B cell (primary cell): ENCODE data around the gene G0S2. TPM values are rescaled to one million over a fixed set of nuclear protein-coding genes. Genes with fewer than 3 reads are reported as not detected.

Experiments used
- ATAC-seq: fragments of 200-7000 bp; cut with Tn5 transposase; one replicate; pipeline ENCODE4 v1.10.0; 2021; ENCODE audit warnings: low read depth, mild to moderate bottlenecking, moderate number of reproducible peaks, moderate library complexity
- CTCF ChIA-PET: fragments of 350-600 bp; sonication (Branson Sonifier 250); formaldehyde crosslinking; loops from one replicate; lab custom pipeline; 2021; ENCODE audit warnings: antibody characterized with exemption, inconsistent platforms; lab: Charles Lee
- POLR2A ChIA-PET: fragments of 350-600 bp; sonication (Branson Sonifier 250); formaldehyde crosslinking; loops from one replicate; lab custom pipeline; 2021; ENCODE audit warnings: antibody characterized with exemption; lab: Charles Lee
- DNase-seq: peaks from one replicate; pipeline ENCODE4 v3.0.0; 2013
- H2AFZ ChIP-seq: 2 replicates; pipeline ENCODE4 v1.6.1; 2012; ENCODE audit warnings: mild to moderate bottlenecking, low read depth, low read length; ENCODE audit not compliant: insufficient read depth, poor library complexity, severe bottlenecking
- H3K27ac ChIP-seq, 2 donors: 1 replicate in 1 of 2; 2 replicates in 1 of 2; pipeline ENCODE4 v1.5.1; 2012 to 2013; ENCODE audit warnings: low read length in 2 of 2, mild to moderate bottlenecking in 2 of 2, moderate library complexity in 1 of 2
- H3K27me3 ChIP-seq, 4 experiments: fragments of 200-600 bp in 1 of 4; sonication (generic) in 1 of 4; replicated peaks in 1 of 4; 1 replicate in 2 of 4; 2 replicates in 2 of 4; pipeline versions ENCODE4 v1.6.1 to v1.7.0; 2013 to 2016; ENCODE audit warnings: low read length in 3 of 4, mild to moderate bottlenecking in 2 of 4, mixed read lengths in 1 of 4, moderate library complexity in 1 of 4; ENCODE audit not compliant: insufficient read depth in 4 of 4, control insufficient read depth in 3 of 4; ENCODE audit errors: control extremely low read depth in 1 of 4
- H3K36me3 ChIP-seq, 2 experiments: replicated peaks in 1 of 2; 1 replicate in 1 of 2; 2 replicates in 1 of 2; pipeline versions ENCODE4 v1.6.1 to v1.7.1; 2013; ENCODE audit warnings: low read length in 1 of 2; ENCODE audit not compliant: insufficient read depth in 2 of 2, control insufficient read depth in 1 of 2; ENCODE audit errors: control extremely low read depth in 1 of 2, extremely low read depth in 1 of 2
- H3K4me1 ChIP-seq, 2 donors: fragments of 200-600 bp in 1 of 2; sonication (generic) in 1 of 2; 1 replicate in 1 of 2; 2 replicates in 1 of 2; pipeline versions ENCODE4 v1.5.1 to v1.6.1; 2013 to 2017; ENCODE audit warnings: low read length in 2 of 2; ENCODE audit not compliant: control insufficient read depth in 2 of 2, insufficient read depth in 2 of 2
- H3K4me2 ChIP-seq: replicated peaks from 2 replicates; pipeline ENCODE3; 2012; ENCODE audit warnings: mild to moderate bottlenecking, low read depth, low read length; ENCODE audit not compliant: poor library complexity, severe bottlenecking
- H3K4me3 ChIP-seq, 5 experiments: fragments of 200-600 bp in 1 of 5; sonication (generic) in 1 of 5; 1 replicate in 3 of 5; 2 replicates in 2 of 5; pipeline versions ENCODE4 v1.5.1 to v1.7.0; 2011 to 2016; ENCODE audit warnings: low read length in 4 of 5, mild to moderate bottlenecking in 4 of 5, low read depth in 2 of 5, control low read depth in 1 of 5, moderate library complexity in 1 of 5; ENCODE audit not compliant: insufficient read depth in 1 of 5; ENCODE audit errors: control extremely low read depth in 1 of 5, extremely low read depth in 1 of 5
- H3K79me2 ChIP-seq: fragments of 200-600 bp; sonication (generic); one replicate; pipeline ENCODE4 v1.6.0; 2016; ENCODE audit warnings: low read length; ENCODE audit not compliant: control insufficient read depth, insufficient read depth
- H3K9ac ChIP-seq: fragments of 200-600 bp; sonication (generic); 2 replicates; pipeline ENCODE4 v1.6.1; 2017; ENCODE audit warnings: mild to moderate bottlenecking, low read length, moderate library complexity
- H3K9me3 ChIP-seq, 3 donors: one replicate each; pipeline versions ENCODE4 v1.6.1 to v1.7.1; 2013; ENCODE audit warnings: low read length in 2 of 3; ENCODE audit not compliant: control insufficient read depth in 2 of 3, insufficient read depth in 1 of 3; ENCODE audit errors: control extremely low read depth in 1 of 3
- H4K20me1 ChIP-seq: 2 replicates; pipeline ENCODE4 v1.6.0; 2012; ENCODE audit warnings: mild to moderate bottlenecking, low read length; ENCODE audit not compliant: insufficient read depth, control insufficient read depth, poor library complexity, severe bottlenecking
- H3K27ac Mint-ChIP-seq: one replicate; pipeline ENCODE4 v1.8.0; 2021; ENCODE audit warnings: mixed read lengths
- H3K27me3 Mint-ChIP-seq: one replicate; pipeline ENCODE4 v1.8.0; 2021; ENCODE audit warnings: mixed read lengths
- H3K4me1 Mint-ChIP-seq: one replicate; pipeline ENCODE4 v1.8.0; 2021; ENCODE audit warnings: mixed read lengths
- H3K4me3 Mint-ChIP-seq: one replicate; pipeline ENCODE4 v1.8.0; 2021; ENCODE audit warnings: mixed read lengths
- H3K9me3 Mint-ChIP-seq: one replicate; pipeline ENCODE4 v1.8.0; 2022; ENCODE audit warnings: mixed read lengths; ENCODE audit not compliant: insufficient read depth
- EZH2 ChIP-seq: IDR thresholded peaks from 2 replicates; pipeline ENCODE4 v1.6.1; 2012; ENCODE audit warnings: borderline replicate concordance, low read depth, mild to moderate bottlenecking, moderate library complexity, low read length; ENCODE audit not compliant: insufficient read depth, poor library complexity, severe bottlenecking
- WGBS: methylation state at CpG from one replicate; pipeline ENCODE4 v1.1.5; 2013; ENCODE audit warnings: missing lambda C conversion rate; ENCODE audit not compliant: insufficient coverage; 5-methylcytosine and 5-hydroxymethylcytosine counted together
- intact Hi-C: fragments of 100-400 bp; cut with micrococcal nuclease; formaldehyde crosslinking; loops from one replicate; pipeline ENCODE4 v1.10.0; 2022
- polyA plus RNA-seq: library from polyadenylated mRNA; depleted of rRNA; stranded (reverse); fragments of >200 nt; gene quantifications from 2 replicates; pipeline ENCODE4 v1.2.3, GENCODE V29; 2012
- total RNA-seq, 2 donors: library from RNA; stranded (reverse); fragments of 120-200 nt in 1 of 2; gene quantifications; 1 replicate in 1 of 2; 2 replicates in 1 of 2; pipeline versions ENCODE4 v1.2.3 to v1.2.4, GENCODE V29; 2013 to 2022
- TF ChIP-seq, protein P1 (sequence below): fragments of 200-600 bp; IDR thresholded peaks from one replicate; pipeline ENCODE4 v1.8.0; 2022; ENCODE audit warnings: antibody characterized with exemption, mild to moderate bottlenecking

Gene G0S2
- total and polyA plus RNA-seq, 2 donors (not counting 1 experiment from before 2014, with no cell fraction given), result 6.2 TPM; not detected in 1

DNA sequence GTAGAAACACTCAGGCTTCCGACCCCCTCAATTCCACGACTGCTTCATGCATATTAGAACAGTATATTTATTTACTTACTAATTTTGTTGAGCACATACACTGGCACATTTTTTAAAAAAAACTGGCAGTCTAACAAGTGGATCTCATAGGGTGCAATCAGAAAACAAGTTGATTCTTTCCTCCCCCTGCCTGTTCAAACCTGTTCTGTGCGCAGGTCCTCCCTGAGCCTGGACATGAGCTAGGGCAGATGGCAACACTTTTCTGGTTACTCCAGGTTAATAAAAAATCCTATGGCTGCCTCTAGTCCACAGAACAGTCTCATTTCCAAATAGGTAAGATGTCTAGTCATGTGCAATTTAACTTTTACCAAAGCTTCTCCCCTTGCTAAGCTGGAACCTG lies 48.1 kb downstream of the G0S2 start:
- no CpG with 5 or more reads among the region's 3 CpGs for WGBS
- ATAC-seq (no peak), DNase-seq (no peak)
- TF ChIP-seq, protein P1, sequence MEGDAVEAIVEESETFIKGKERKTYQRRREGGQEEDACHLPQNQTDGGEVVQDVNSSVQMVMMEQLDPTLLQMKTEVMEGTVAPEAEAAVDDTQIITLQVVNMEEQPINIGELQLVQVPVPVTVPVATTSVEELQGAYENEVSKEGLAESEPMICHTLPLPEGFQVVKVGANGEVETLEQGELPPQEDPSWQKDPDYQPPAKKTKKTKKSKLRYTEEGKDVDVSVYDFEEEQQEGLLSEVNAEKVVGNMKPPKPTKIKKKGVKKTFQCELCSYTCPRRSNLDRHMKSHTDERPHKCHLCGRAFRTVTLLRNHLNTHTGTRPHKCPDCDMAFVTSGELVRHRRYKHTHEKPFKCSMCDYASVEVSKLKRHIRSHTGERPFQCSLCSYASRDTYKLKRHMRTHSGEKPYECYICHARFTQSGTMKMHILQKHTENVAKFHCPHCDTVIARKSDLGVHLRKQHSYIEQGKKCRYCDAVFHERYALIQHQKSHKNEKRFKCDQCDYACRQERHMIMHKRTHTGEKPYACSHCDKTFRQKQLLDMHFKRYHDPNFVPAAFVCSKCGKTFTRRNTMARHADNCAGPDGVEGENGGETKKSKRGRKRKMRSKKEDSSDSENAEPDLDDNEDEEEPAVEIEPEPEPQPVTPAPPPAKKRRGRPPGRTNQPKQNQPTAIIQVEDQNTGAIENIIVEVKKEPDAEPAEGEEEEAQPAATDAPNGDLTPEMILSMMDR, result no peak
- H3K4me3 Mint-ChIP-seq, result no peak overlapping the region
- no peaks in the 10 kb centered on the region for H3K9me3 Mint-ChIP-seq
- H3K27me3 Mint-ChIP-seq, result no peaks in the 10 kb centered on the region
- H3K27ac Mint-ChIP-seq, result no peak overlapping the region
- ChIA-PET CTCF (interaction anchor here (1.3 kb wide), 1 partner anchor 25 kb away, joined by 3 read pairs; no protein-coding TSS in a partner anchor), POLR2A (no interaction called here)
- Histone ChIP-seq H3K27ac (no peak overlapping the region), H3K27me3 (no peaks in the 10 kb centered on the region), H3K9me3 (no peaks in the 10 kb centered on the region), H4K20me1 (no peaks in the 10 kb centered on the region), H2AFZ (no peak overlapping the region), H3K9ac (no peak overlapping the region), H3K79me2 (no peaks in the 10 kb centered on the region), H3K4me3 (no peak overlapping the region), H3K4me1 (no peaks in the 10 kb centered on the region), H3K4me2 (no peak overlapping the region), H3K36me3 (no peaks in the 10 kb centered on the region)
- intact Hi-C loops, result no loop called here
- H3K4me1 Mint-ChIP-seq, result no peaks in the 10 kb centered on the region

DNA sequence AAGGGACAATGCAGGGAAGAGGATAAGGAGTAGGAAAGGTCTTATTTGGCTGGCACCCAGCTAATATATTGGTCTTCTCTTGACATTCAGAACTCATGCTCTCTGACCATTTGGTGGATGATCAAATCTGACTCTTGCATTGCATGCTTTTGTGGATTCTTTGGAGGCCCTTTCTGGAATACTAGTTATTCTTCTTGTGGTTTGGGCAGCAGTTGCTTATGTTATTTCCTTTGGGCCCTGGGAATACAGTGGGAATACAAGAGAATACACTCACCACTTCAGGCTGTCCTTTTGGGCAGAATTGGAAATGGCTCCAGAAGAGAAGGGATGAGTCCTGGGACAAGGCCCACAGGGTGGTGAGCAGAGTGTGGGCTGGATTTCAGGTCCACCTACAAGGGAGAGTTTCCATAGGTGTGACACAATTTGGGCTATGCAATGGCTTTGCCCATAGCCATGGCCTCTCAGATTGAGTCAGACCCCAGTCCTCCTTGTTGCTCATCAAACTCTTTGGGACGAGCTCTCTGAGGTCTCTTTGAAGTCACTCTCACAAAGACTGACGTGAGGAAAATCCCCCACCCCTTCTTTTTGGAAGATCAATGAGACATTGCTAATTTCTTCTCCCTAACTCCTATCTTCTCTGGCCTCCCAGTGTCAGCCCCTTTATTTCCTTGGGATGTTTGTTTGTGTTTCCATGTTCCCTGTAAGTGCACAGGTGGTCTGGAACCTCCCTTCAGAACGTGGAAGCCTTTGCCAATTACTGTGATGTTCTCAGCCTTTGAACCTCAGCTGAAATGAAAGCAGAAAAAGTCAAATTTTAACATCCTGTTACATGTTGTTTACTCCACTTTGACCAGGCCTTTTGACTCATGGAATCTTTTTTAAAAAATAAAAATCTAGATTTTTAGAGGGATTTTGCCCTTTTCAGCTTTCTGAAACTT lies 48.8 kb downstream of the G0S2 start:
- Histone ChIP-seq H3K9me3 (no peaks in the 10 kb centered on the region), H4K20me1 (no peaks in the 10 kb centered on the region), H2AFZ (no peak overlapping the region), H3K4me2 (no peak overlapping the region), H3K27ac (no peak overlapping the region), H3K27me3 (no peaks in the 10 kb centered on the region), H3K36me3 (no peaks in the 10 kb centered on the region), H3K79me2 (no peaks in the 10 kb centered on the region), H3K9ac (no peak overlapping the region), H3K4me3 (no peak overlapping the region), H3K4me1 (no peaks in the 10 kb centered on the region)
- Mint-ChIP-seq H3K4me1 (no peaks in the 10 kb centered on the region), H3K9me3 (no peaks in the 10 kb centered on the region), H3K27ac (no peak overlapping the region), H3K4me3 (no peak overlapping the region), H3K27me3 (no peaks in the 10 kb centered on the region)
- ChIA-PET CTCF (no interaction called here), POLR2A (no interaction called here)
- ATAC-seq (no peak), DNase-seq (no peak)
- TF ChIP-seq EZH2, result no peak
- TF ChIP-seq, protein P1, result no peak
- intact Hi-C loops, result no loop called here
- 50% methylated on average over 1 of the region's 3 CpGs for WGBS
